Mammary epithelial cell (primary cell): ENCODE data around the gene EPHA4.

Source experiments
- EZH2 ChIP-seq: IDR thresholded peaks from 2 replicates; pipeline ENCODE4 v1.6.1; 2012; ENCODE audit warnings: low read length, inconsistent platforms, borderline replicate concordance
- TF ChIP-seq, protein P1 (sequence below), 2 donors: IDR thresholded peaks in 1 of 2; conservative IDR thresholded peaks in 1 of 2; 2 replicates each; pipeline ENCODE4 v1.5.1; 2011 to 2012; ENCODE audit warnings: inconsistent platforms in 2 of 2, low read length in 2 of 2, mild to moderate bottlenecking in 2 of 2, control low read depth in 1 of 2, low read depth in 1 of 2; ENCODE audit not compliant: insufficient read depth in 1 of 2; ENCODE audit errors: extremely low read depth in 1 of 2

DNA sequence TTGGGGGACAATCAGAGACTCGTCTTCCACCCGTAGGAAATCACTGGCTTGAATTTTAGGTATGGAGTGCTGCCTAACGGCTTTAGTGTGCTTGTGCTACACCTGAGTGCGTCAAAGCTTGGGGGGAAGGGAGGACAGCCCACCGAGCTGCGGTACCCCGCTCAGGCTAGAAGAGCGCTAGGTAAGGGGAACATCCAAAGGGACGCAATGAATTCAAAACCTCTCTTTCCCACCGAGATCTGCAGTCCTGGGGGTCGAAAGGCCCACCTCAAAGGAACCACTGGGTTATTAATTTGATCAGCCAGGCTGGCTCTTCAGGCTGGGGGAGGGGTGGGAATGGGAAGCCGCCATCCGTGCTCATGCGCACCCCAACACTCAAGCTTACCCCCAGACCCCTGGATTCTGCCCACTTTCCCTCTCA is 2.7 kb downstream of the EPHA4 start:
- TF ChIP-seq, protein P1, sequence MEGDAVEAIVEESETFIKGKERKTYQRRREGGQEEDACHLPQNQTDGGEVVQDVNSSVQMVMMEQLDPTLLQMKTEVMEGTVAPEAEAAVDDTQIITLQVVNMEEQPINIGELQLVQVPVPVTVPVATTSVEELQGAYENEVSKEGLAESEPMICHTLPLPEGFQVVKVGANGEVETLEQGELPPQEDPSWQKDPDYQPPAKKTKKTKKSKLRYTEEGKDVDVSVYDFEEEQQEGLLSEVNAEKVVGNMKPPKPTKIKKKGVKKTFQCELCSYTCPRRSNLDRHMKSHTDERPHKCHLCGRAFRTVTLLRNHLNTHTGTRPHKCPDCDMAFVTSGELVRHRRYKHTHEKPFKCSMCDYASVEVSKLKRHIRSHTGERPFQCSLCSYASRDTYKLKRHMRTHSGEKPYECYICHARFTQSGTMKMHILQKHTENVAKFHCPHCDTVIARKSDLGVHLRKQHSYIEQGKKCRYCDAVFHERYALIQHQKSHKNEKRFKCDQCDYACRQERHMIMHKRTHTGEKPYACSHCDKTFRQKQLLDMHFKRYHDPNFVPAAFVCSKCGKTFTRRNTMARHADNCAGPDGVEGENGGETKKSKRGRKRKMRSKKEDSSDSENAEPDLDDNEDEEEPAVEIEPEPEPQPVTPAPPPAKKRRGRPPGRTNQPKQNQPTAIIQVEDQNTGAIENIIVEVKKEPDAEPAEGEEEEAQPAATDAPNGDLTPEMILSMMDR (conservative IDR thresholded peaks at IDR 0.05 in 1 of 2, IDR thresholded peaks at IDR 0.05 in 1 of 2; ENCODE audit: extremely low read depth in 1 of 2, insufficient read depth in 1 of 2, low read depth in 1 of 2, low read length in 2 of 2), result no peak
- TF ChIP-seq EZH2, result no peak
